MG63 (cell line): ENCODE data around the gene PRRT1. TPM values are rescaled to one million over a fixed set of nuclear protein-coding genes. Genes with fewer than 3 reads are reported as not detected.
"Not testable (repeated sequence)": the region's sequence is repeated elsewhere in the genome, so short reads cannot be mapped to it uniquely, and the experiment has no call there.

ENCODE experiments used
- DNase-seq: peaks from one replicate; pipeline ENCODE4 v3.0.0-alpha.2; 2020
- H3K27me3 ChIP-seq: fragments of 250-450 bp; sonication (Bioruptor Pico); 2 replicates; pipeline ENCODE4 v1.5.1; 2020; ENCODE audit warnings: mild to moderate bottlenecking, moderate library complexity
- H3K36me3 ChIP-seq: fragments of 250-450 bp; sonication (Bioruptor Pico); 2 replicates; pipeline ENCODE4 v1.5.1; 2020; ENCODE audit warnings: mild to moderate bottlenecking, moderate library complexity
- H3K4me3 ChIP-seq: fragments of 250-450 bp; sonication (Bioruptor Pico); 2 replicates; pipeline ENCODE4 v1.5.1; 2020; ENCODE audit warnings: mild to moderate bottlenecking, moderate library complexity
- H3K9me3 ChIP-seq: fragments of 250-450 bp; sonication (Bioruptor Pico); 2 replicates; pipeline ENCODE4 v1.5.1; 2020; ENCODE audit warnings: mild to moderate bottlenecking, moderate library complexity
- total RNA-seq: library from RNA; depleted of rRNA; stranded (reverse); fragments of >200 nt; shearing (Covaris generic); gene quantifications from 2 replicates; pipeline ENCODE4 v1.2.3, GENCODE V29; 2014; ENCODE audit warnings: low replicate concordance; rRNA removed

PRRT1 gene
- not detected in 2 replicates for total RNA-seq

DNA sequence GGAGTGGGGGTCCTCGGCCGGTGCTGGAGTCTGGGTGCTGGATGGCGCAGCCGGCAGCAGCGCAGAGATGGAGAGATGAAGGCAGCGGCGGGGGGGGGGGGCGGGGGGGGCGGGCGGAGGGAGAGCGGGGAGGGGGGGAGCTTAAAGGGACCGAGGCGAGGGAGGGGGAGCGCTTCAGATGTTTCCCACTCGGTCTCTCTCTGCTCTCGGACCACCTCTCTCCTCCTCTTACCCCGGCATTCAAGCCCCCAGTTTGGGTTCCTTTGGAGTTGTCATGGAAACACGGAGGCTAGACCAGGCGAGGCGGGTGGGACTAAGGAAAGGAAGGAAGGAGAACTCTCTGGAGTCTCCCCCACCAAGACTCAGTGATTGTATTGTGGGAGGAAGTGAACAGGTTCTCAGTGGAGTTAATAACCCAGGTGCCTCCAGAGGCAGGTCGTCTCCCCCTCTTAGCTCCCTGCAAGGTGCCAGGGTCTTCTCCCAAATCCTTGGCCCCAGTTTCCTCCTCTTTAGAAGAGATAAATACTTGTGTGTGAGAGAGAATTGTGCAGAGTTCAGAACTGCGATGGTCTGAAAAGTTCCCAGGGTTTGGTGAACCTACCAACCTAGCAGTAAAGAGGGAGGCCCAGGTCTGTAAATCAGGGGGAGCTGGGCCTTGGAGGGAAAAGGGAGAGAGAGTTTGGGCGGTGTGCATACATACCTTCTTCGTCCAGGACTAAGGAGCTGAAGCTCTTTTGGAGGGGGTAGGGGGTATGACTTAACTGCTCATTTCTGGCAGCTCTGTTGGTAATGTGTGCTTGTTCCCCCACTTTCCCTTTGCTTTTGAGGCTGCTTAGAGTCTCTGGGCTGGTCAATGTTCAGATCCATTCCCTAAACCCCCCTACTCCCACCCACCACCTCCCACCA is at the start of gene PRRT1:
PRRT1 (minus strand) TSS at position 77 of the 906 bp plus-strand sequence. CDS start 112 bp downstream, outside the sequence.
- DNase-seq, result no peak
- Histone ChIP-seq H3K9me3 (no peaks in the 10 kb centered on the region), H3K36me3 (no peaks in the 10 kb centered on the region), H3K4me3 (no peak within 1 kb of the TSS), H3K27me3 (no peaks in the 10 kb centered on the region)

DNA sequence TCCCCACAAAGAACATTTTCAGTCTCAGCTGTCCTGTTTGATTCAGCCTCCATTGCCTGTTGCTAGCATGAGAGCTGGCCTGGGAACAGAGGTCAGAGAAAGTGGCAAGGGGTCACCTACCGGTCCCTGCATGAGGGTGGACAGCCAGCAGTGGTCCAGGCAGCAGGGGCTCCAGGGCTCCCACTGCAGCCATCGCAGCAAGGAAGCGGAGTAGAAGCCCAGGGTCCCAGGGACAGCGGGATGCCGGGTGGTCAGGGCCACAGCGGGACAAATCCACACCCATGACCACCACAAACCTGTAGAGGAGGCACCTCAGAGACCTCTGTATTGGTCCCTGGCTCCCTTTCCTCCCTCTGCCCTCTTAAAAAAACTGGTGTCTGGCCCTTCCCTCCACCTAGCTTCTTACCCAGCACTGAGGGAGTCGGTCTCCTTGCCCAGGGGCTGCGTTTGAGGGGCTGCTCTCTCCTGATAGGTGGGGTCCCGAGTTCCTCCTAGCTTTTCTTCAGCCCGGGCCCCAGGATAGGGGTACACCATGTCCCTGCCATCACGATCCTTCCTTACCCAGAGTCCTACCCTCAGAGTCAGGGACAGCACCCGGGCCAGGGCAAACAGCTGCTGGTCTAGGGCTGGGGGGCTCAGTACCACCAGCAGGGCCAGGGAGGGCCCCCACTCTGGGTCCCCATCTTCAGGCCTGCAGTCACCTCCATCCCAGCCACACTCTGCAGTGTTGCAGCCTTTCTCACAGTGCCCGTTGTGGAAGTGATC is 49.2 kb upstream of the PRRT1 start:
- DNase-seq, result no peak
- Histone ChIP-seq H3K27me3 (no peaks in the 10 kb centered on the region), H3K9me3 (no peaks in the 10 kb centered on the region), H3K4me3 (no peak overlapping the region), H3K36me3 (no peaks in the 10 kb centered on the region)

DNA sequence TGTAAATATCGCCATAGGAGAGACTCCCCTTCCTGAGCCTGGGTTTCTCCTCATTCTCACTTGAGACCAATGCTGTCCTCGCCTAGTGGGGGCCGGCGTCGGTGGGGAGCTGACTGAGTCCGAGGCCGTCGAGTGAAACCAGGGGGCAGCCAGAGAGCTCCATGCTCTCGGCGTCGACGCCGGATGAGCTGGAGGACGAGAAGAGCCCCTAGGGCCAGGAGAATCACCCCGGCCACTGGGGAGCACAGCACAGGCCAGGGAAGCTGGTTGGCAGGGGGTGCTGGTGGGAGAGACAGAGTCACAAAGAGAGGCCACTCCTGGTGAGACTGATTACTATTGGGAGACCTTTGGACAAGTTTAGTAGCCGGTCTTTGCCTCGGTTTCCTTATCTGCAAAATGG is 47.1 kb upstream of the PRRT1 start:
- no peaks in the 10 kb centered on the region for H3K36me3 ChIP-seq
- H3K4me3 ChIP-seq, result no peak overlapping the region
- H3K27me3 ChIP-seq, result no peaks in the 10 kb centered on the region
- no peak for DNase-seq
- H3K9me3 ChIP-seq, result no peaks in the 10 kb centered on the region

DNA sequence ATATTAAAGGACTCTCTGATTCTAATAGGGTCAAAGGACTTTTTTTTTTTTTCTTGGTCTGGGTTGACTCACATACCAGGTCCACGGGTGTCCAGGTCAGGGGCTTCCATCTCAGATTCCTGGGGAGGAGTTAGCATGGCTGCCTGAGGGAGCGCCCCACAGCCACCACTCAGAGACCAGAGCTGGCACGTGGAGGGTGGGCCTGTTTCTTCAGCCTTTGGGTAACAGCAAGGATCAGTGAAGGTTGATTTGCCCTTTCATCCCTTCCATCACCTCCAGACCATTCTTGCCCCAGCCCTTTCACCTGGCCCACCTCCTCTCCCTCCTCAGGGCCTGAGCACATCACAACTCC is 46.6 kb upstream of the PRRT1 start:
- Histone ChIP-seq H3K4me3 (no peak overlapping the region), H3K36me3 (no peaks in the 10 kb centered on the region), H3K9me3 (no peaks in the 10 kb centered on the region), H3K27me3 (no peaks in the 10 kb centered on the region)
- no peak for DNase-seq

DNA sequence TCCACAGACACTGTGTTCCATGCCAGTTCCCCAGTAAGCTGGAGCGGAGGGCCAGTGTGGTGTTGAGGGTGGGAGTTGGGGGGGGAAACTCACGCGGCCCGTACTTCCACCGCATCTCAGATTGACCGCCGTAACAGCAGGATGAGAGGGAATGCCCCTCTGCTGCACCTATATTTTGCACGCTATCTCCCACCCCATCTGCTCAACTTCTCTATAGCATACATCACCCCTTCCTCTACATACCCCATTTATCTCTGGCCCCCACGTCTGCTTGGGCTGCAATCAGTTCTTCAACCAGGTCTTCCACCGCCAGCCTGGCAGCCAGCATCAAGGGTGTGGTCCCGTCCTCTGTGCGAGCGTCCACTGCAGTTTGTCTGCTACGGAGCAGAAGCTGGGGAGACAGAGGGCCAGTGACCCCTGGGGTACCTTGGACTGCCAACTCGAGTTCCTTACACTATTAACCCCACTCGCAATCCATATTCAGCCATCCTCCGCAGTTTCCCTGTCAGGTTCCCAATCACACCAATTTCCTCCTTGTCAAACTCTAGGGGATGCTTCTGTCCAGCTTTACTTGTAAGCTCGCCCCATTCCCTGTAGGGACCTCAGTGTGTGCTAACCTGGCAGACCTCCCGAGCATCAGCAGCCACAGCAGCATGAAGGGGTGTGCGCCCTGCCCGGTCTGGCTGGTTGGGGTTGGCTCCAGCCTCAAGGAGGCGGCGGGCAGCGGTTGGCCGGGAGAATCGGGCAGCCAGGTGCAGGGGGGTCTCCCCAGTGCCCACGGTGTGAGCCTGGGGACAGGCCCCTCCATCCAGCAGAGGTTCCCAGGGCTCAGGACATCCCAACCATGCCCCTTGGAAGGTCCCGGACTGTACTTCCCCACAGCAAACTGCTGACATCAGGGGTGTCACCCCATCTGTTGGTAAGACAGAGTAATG is 45.2 kb upstream of the PRRT1 start:
- no peaks in the 10 kb centered on the region for H3K36me3 ChIP-seq
- no peak for DNase-seq
- H3K9me3 ChIP-seq, result no peaks in the 10 kb centered on the region
- H3K4me3 ChIP-seq, result peak overlapping the region; percentile 71
- no peaks in the 10 kb centered on the region for H3K27me3 ChIP-seq

- H3K4me3 ChIP-seq, result peak overlapping the region; percentile 71
- no peaks in the 10 kb centered on the region for H3K27me3 ChIP-seq
- no peaks in the 10 kb centered on the region for H3K36me3 ChIP-seq
- H3K9me3 ChIP-seq, result no peaks in the 10 kb centered on the region
- DNase-seq, result peak; percentile 77
Observed at GRCh38 chr6:32195902-32196681, 44.4 kb upstream of the PRRT1 start.

DNA sequence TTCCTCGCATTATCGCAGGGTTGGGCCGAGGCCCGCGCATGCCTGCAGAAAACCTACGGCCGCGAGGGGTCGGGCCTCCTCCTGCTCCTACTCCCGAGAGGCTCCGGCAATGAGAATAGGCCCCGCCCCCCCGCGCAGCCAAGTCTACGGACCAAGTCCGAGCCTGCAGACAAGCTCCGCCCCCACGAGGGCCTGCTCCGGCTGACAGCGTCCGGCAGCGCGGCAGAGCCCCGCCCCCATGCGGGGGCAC is 43.8 kb upstream of the PRRT1 start:
- DNase-seq, result peak; percentile 100
- Histone ChIP-seq H3K27me3 (no peaks in the 10 kb centered on the region), H3K36me3 (no peaks in the 10 kb centered on the region), H3K9me3 (no peaks in the 10 kb centered on the region), H3K4me3 (peak overlapping the region; percentile 71)

DNA sequence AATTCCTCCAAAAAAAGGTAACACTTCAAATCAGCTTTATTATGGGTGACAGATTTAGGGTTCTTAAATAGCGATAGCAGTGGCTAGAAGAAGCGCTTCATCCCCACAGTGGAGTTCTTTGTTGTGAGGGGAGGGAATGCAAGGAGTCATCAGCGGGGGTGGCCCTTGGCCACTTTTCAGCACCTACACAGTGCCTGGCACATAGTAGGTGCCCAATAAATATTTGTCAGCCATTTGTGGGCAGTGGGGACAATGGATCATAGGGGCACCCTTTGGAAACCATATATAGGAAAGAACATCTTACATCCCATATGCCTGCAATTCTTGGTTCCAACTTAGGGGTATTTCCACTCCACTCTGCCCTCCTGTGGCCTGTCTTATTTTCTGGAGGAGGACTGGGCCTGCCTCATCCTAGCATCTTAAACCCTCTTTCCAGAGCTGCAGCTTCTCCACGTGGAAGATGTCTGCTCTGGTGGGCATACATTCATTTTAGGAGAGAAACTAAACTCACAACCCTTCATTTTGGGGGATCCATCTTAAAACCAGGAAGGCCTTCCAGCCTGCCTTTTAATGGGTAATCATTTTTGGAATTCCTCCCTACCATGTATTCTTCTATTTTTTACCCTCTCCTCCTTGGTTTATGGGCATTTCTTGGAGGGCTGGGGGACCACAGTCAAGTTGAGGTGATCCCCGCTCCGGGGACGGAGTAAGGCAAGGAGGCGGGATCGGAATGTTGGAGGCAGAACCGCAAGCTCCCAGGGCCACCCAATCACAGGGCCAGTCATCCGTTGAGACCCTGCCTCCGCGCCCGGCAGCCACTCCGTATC is 43.3 kb upstream of the PRRT1 start:
- Histone ChIP-seq H3K4me3 (peak overlapping the region; percentile 53), H3K36me3 (no peaks in the 10 kb centered on the region), H3K27me3 (no peaks in the 10 kb centered on the region), H3K9me3 (no peaks in the 10 kb centered on the region)
- peak; percentile 30 for DNase-seq

DNA sequence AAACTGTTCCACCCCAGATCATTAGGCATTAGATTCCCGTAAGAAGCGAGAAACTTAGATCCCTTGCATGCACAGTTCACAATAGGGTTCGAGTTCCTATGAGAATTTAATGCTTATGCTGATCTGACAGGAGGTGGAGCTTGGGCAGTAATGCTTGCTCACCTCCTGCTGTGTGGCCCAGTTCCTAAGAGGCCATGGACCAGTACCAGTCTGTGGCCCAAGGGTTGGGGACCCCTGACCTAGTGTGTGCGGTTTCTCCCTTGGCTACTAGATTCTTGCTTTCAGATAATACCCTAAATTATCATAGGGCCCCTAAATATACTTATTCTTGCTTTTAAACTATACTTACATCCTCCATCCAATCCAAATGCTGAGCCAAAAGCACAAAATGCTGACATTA is 42.6 kb upstream of the PRRT1 start:
- Histone ChIP-seq H3K27me3 (no peaks in the 10 kb centered on the region), H3K36me3 (no peaks in the 10 kb centered on the region), H3K9me3 (no peaks in the 10 kb centered on the region), H3K4me3 (no peak overlapping the region)
- DNase-seq, result no peak

- not testable (repeated sequence) for H3K9me3 ChIP-seq, H3K36me3 ChIP-seq, H3K4me3 ChIP-seq, H3K27me3 ChIP-seq, DNase-seq
Observed at GRCh38 chr6:32193096-32193495, 41.4 kb upstream of the PRRT1 start.

DNA sequence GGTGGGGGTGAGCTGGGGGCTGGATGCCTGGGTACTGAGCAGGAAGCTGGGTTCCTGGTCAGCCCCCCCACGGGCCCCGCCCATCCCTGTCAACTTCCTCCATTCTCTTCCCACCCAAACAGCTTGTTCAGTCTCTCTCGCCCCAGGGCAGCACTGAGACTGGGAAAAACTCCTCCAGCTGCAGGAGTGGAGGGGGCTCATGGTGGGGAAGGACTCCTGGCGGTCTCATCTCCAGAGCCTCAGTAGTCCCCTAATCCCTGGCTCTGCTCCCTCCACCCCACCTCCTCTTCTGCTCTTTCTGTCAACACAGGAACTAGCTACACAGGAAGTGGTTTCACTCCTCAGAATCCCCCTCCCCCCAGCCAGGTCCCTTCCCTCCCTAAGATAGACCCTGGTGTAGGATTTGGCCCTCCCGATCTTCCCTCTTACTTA is 40.9 kb upstream of the PRRT1 start, which contains the start of gene GPSM3:
GPSM3 (minus strand) TSS at position 36 of the 432 bp plus-strand sequence. CDS start 130 bp downstream, outside the sequence.
- Histone ChIP-seq H3K9me3 (no peaks in the 10 kb centered on the region), H3K36me3 (no peaks in the 10 kb centered on the region; the same call in 1 of the 2 replicates), H3K27me3 (no peaks in the 10 kb centered on the region), H3K4me3 (no peak within 1 kb of the TSS)
- no peak for DNase-seq

DNA sequence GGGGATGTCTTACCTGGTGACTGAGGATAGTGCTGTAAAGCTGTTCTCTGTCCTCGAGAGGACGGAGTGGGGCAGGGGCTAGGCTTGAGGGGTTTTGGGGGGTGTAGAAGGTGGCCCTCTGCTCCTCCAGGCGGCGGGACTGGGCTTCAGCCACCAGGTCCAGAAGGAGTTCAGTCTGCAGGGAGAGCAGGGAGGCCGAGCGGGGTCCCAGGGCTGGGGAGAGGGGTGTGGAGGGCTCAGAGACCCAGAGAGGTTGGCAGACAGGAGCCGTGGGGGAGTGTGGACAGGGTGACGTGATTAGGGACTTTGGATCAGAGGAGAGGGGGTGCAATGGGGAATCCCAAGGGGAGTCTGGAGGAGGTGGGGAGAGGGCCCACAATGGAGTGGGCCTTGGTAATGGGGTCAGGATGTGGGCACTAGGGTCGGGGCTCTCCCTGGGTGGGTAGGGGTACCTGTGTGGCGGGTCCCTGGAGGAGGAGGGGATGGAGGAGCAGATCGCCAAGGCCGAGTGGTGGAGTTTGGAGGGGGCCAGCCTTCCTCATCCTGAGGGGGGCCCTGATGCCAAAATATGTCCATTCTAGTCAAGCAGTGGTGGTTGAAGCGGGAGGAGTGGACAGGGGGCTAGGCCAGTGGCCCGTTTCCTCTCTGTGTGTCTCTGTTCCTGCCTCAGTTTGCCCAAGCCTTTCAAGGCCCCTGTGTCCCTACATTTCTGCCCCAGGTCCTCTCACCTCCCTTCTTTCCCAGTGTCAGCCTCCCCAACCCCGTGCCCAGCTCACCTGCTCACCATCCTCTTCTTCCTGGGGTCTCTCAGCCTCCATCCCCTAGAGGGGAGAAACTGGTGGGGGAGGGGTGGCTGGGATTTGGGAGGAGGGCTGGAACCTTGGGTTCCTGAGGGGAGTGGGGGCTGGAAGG is 40.2 kb upstream of the PRRT1 start:
- H3K27me3 ChIP-seq, result no peaks in the 10 kb centered on the region
- no peaks in the 10 kb centered on the region for H3K9me3 ChIP-seq
- H3K36me3 ChIP-seq, result peaks cover 2% of the 10 kb centered on the region; the same call in 1 of the 2 replicates
- no peak overlapping the region for H3K4me3 ChIP-seq
- no peak for DNase-seq

GRCh38 chr6:32190911-32191677 is 39.4 kb upstream of the PRRT1 start:
- DNase-seq, result no peak
- Histone ChIP-seq H3K4me3 (no peak overlapping the region), H3K9me3 (no peaks in the 10 kb centered on the region), H3K27me3 (no peaks in the 10 kb centered on the region), H3K36me3 (peaks cover 5% of the 10 kb centered on the region; the same call in 1 of the 2 replicates)
